Stimulated activated CD4-positive, alpha-beta T cell treated with anti-CD3 and anti-CD28 coated beads, TNF-alpha, amount 100 ng/mL, for 48 hours (primary cell): ENCODE results near the gene AKIRIN1.
"Not testable (repeated sequence)": the region's sequence is repeated elsewhere in the genome, so short reads cannot be mapped to it uniquely, and the experiment has no call there.

ENCODE experiments used
- DNase-seq, 3 donors: peaks; one replicate each; pipeline ENCODE4 v3.0.0-alpha.2; 2020; ENCODE audit warnings: low read depth in 3 of 3

The AKIRIN1 gene

GRCh38 chr1:38990738-38991637 is at the start of gene AKIRIN1:
Gene AKIRIN1, plus strand, starts transcription at chr1:38991276. Its CDS starts 105 bp downstream, at chr1:38991381.
- DNase-seq = peak; percentile 96 to 98 (median 97)

- DNase-seq = no peak
These were observed 49.5 kb upstream of the AKIRIN1 start, which contains the start of gene RHBDL2 for GRCh38 chr1:38941527-38942019. Gene RHBDL2, minus strand, starts transcription at chr1:38941830. Its CDS starts 22,618 bp downstream, at chr1:38919212.

GRCh38 chr1:38942664-38943428 is 48.2 kb upstream of the AKIRIN1 start:
- no peak for DNase-seq

GRCh38 chr1:38944547-38944946 is 46.5 kb upstream of the AKIRIN1 start:
- DNase-seq = no peak

GRCh38 chr1:38950553-38950952 is 40.5 kb upstream of the AKIRIN1 start:
- no peak for DNase-seq

GRCh38 chr1:38953433-38953860 is 37.6 kb upstream of the AKIRIN1 start:
- DNase-seq = no peak

- DNase-seq = no peak
These were observed 32.1 kb upstream of the AKIRIN1 start for GRCh38 chr1:38958967-38959366.

GRCh38 chr1:38962113-38962512 is 29.0 kb upstream of the AKIRIN1 start:
- no peak for DNase-seq

- no peak for DNase-seq
These were observed 28.5 kb upstream of the AKIRIN1 start for GRCh38 chr1:38962560-38962959.

GRCh38 chr1:38964140-38964548 is 26.9 kb upstream of the AKIRIN1 start:
- no peak for DNase-seq

- DNase-seq = not testable (repeated sequence)
These were observed 17.9 kb upstream of the AKIRIN1 start for GRCh38 chr1:38973145-38973544.

- no peak for DNase-seq
These were observed 17.2 kb upstream of the AKIRIN1 start for GRCh38 chr1:38973659-38974437.

GRCh38 chr1:38977399-38978244 is 13.5 kb upstream of the AKIRIN1 start:
- not testable (repeated sequence) for DNase-seq

- DNase-seq = not testable (repeated sequence)
These were observed 12.9 kb upstream of the AKIRIN1 start for GRCh38 chr1:38978245-38978542.

GRCh38 chr1:38979380-38979779 is 11.7 kb upstream of the AKIRIN1 start:
- DNase-seq = not testable (repeated sequence)

- DNase-seq = no peak
These were observed 1.1 kb upstream of the AKIRIN1 start for GRCh38 chr1:38989979-38990378.

- DNase-seq = no peak
These were observed 714 bp upstream of the AKIRIN1 start for GRCh38 chr1:38990386-38990737.

GRCh38 chr1:38991638-38992411 is 749 bp downstream of the AKIRIN1 start:
- DNase-seq = peak in 1 of 3 donors; percentile 15

- no peak for DNase-seq
These were observed 1.5 kb downstream of the AKIRIN1 start for GRCh38 chr1:38992412-38993111.
